KMS-11 (cell line): Measurements from ENCODE around the gene CCSER1.
"Not testable (repeated sequence)": the region's sequence is repeated elsewhere in the genome, so short reads cannot be mapped to it uniquely, and the experiment has no call there.

Experiments
- H2AFZ ChIP-seq: fragments of 200-600 bp; sonication (generic); 2 replicates; pipeline ENCODE4 v1.6.1; 2016; ENCODE audit warnings: antibody characterized with exemption, mixed run types, low read depth
- H3K27ac ChIP-seq: fragments of 200-600 bp; sonication (generic); 2 replicates; pipeline ENCODE4 v1.6.1; 2016; ENCODE audit warnings: mild to moderate bottlenecking, mixed run types
- H3K27me3 ChIP-seq: fragments of 200-600 bp; sonication (generic); 2 replicates; pipeline ENCODE4 v1.6.1; 2017; ENCODE audit warnings: mild to moderate bottlenecking, low read depth, mixed run types, moderate library complexity; ENCODE audit not compliant: insufficient read depth
- H3K36me3 ChIP-seq: fragments of 200-600 bp; sonication (generic); 2 replicates; pipeline ENCODE4 v1.6.1; 2017; ENCODE audit warnings: mild to moderate bottlenecking, mixed run types; ENCODE audit not compliant: insufficient read depth
- H3K4me1 ChIP-seq: fragments of 200-600 bp; sonication (generic); 2 replicates; pipeline ENCODE4 v1.6.1; 2016; ENCODE audit warnings: mild to moderate bottlenecking, low read depth, mixed run types; ENCODE audit not compliant: poor library complexity, severe bottlenecking
- H3K4me2 ChIP-seq: fragments of 200-600 bp; sonication (generic); 2 replicates; pipeline ENCODE4 v1.7.0; 2016; ENCODE audit warnings: mild to moderate bottlenecking, mixed run types
- H3K4me3 ChIP-seq: fragments of 200-600 bp; sonication (generic); IDR thresholded peaks from 2 replicates; pipeline ENCODE4 v1.6.1; 2017; ENCODE audit warnings: low read depth, low read length, mixed read lengths; ENCODE audit not compliant: insufficient read depth
- H3K79me2 ChIP-seq: fragments of 200-600 bp; sonication (generic); 2 replicates; pipeline ENCODE4 v1.6.1; 2016; ENCODE audit warnings: low read depth, mixed run types; ENCODE audit not compliant: insufficient read depth
- H3K9ac ChIP-seq: fragments of 200-600 bp; sonication (generic); 2 replicates; pipeline ENCODE4 v1.6.1; 2016; ENCODE audit warnings: mild to moderate bottlenecking, mixed run types
- H4K20me1 ChIP-seq: fragments of 200-600 bp; sonication (generic); 2 replicates; pipeline ENCODE4 v1.6.1; 2016; ENCODE audit warnings: mild to moderate bottlenecking, mixed run types; ENCODE audit not compliant: insufficient read depth
- CTCF ChIP-seq: fragments of 200-600 bp; sonication (generic); conservative IDR thresholded peaks from 2 replicates; pipeline ENCODE4 v1.6.1; 2017; ENCODE audit warnings: low read depth, mild to moderate bottlenecking, antibody characterized with exemption, low read length, moderate library complexity, mixed read lengths

CCSER1 gene

DNA sequence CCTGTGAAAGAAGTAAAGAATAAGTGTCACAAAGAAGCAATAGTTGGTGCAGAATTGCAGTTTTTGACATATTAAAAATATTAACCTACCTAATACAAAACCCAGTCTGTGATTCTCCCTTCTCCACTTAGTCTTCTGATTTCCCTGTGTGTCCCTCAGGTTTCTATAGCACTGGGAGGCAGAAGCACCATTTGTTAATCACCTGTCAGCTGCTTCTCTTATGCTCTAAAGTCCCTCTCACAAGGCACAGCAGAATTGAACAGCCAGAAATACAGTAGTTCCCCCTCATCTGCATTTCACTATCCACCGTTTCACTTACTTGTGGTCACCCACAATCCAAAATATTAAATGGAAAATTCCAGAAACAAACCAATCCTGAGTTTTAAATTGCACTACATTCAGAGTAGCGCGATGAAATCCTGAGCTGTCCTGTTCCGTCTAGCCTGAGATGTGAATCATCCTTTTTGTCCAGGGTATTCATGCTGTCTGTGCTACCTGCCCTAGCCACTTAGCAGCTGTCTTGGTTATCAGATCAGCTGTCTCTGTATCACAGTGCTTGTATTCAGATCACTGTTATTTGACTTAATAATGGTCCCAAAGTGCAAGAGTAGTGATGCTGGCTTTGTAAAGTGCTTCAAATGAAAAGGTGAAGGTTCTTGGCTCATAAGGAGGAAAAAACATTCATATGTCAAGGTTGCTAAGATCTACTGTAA is 1192.5 kb downstream of the CCSER1 start:
- Histone ChIP-seq H3K27me3 (no peaks in the 10 kb centered on the region), H3K4me1 (no peaks in the 10 kb centered on the region), H3K79me2 (no peaks in the 10 kb centered on the region), H2AFZ (no peak overlapping the region), H4K20me1 (no peaks in the 10 kb centered on the region), H3K27ac (no peak overlapping the region), H3K36me3 (no peaks in the 10 kb centered on the region), H3K4me3 (no peak overlapping the region), H3K4me2 (no peak overlapping the region), H3K9ac (no peak overlapping the region)
- TF ChIP-seq CTCF: no peak

GRCh38 chr4:91322961-91323360 is 1195.8 kb downstream of the CCSER1 start:
- Histone ChIP-seq H4K20me1 (no peaks in the 10 kb centered on the region), H3K4me1 (no peaks in the 10 kb centered on the region), H2AFZ (no peak overlapping the region), H3K27ac (no peak overlapping the region), H3K9ac (no peak overlapping the region), H3K79me2 (no peaks in the 10 kb centered on the region), H3K36me3 (no peaks in the 10 kb centered on the region), H3K4me3 (no peak overlapping the region), H3K27me3 (no peaks in the 10 kb centered on the region), H3K4me2 (no peak overlapping the region)
- TF ChIP-seq CTCF: no peak

- no peak for TF ChIP-seq CTCF
- H3K27me3 ChIP-seq: no peaks in the 10 kb centered on the region
- no peaks in the 10 kb centered on the region for H3K79me2 ChIP-seq
- H3K36me3 ChIP-seq: no peaks in the 10 kb centered on the region
- H3K9ac ChIP-seq: no peak overlapping the region
- no peak overlapping the region for H3K27ac ChIP-seq
- no peaks in the 10 kb centered on the region for H4K20me1 ChIP-seq
- no peak overlapping the region for H3K4me3 ChIP-seq
- H3K4me1 ChIP-seq: no peaks in the 10 kb centered on the region
- H2AFZ ChIP-seq: no peak overlapping the region
- H3K4me2 ChIP-seq: no peak overlapping the region
Measured at GRCh38 chr4:91325495-91325894, 1198.3 kb downstream of the CCSER1 start.

DNA sequence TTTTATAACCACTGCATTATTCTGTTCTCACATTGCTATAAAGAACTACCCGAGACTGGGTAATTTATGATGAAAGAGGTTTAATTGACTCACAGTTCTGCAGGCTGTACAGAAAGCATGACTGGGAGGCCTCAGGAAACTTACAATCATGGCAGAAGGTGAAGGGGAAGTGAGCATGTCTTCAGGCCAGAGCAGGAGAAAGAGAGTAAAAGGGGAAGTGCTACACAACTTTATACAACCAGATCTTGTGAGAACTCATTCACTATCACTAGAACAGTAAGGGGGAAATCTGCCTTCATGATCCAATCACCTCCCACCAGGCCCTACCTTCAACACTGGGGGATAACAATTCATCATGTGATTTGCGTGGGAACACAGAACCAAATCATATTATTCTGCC is 1199.0 kb downstream of the CCSER1 start:
- not testable (repeated sequence) for H3K36me3 ChIP-seq, H2AFZ ChIP-seq, H3K9ac ChIP-seq, H3K27ac ChIP-seq, H3K27me3 ChIP-seq, H4K20me1 ChIP-seq, H3K4me1 ChIP-seq, H3K4me3 ChIP-seq, H3K79me2 ChIP-seq, H3K4me2 ChIP-seq

DNA sequence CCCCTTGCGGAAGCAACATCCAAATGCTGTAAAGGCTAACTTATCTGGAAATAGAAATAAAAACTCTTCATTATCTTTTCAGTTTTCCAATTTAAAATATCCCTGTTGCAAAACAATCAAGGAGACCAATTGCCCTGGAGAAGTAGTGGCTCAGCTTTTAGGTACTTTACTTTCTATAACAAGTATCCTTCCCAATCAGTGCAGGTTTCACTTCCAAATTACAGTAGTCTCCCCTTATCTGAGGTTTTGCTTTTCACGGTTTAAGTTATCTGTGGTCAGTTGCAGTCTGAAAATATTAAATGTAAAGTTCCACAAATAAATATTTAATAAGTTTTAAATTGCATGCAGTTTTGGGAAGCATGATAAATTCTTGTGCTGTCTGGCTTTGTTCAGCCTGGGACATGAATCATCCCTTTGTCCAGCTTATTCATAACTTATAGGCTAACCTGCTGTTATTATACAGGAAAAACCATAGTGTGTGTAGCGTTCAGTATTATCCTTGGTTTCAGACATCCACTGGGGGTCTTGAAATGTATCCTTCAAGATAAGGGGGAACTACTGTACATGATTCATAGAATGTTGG is 1203.5 kb downstream of the CCSER1 start:
- no peak overlapping the region for H3K4me3 ChIP-seq
- no peak overlapping the region for H2AFZ ChIP-seq
- no peaks in the 10 kb centered on the region for H3K79me2 ChIP-seq
- H4K20me1 ChIP-seq: no peaks in the 10 kb centered on the region
- no peak overlapping the region for H3K4me2 ChIP-seq
- no peak overlapping the region for H3K9ac ChIP-seq
- H3K36me3 ChIP-seq: no peaks in the 10 kb centered on the region
- H3K27me3 ChIP-seq: no peaks in the 10 kb centered on the region
- TF ChIP-seq CTCF: no peak
- H3K27ac ChIP-seq: no peak overlapping the region
- no peaks in the 10 kb centered on the region for H3K4me1 ChIP-seq
